HUES48 (cell line): ENCODE results near the gene EDN3.
"Not testable (repeated sequence)": the region's sequence is repeated elsewhere in the genome, so short reads cannot be mapped to it uniquely, and the experiment has no call there.

Experiments
- H3K27ac ChIP-seq: one replicate; pipeline ENCODE4 v1.7.0; 2013; ENCODE audit warnings: low read depth, low read length, inconsistent platforms
- H3K27me3 ChIP-seq: 2 replicates; pipeline ENCODE4 v1.6.1; 2013; ENCODE audit warnings: mild to moderate bottlenecking, low read length; ENCODE audit not compliant: control insufficient read depth, insufficient read depth
- H3K36me3 ChIP-seq: 2 replicates; pipeline ENCODE4 v1.6.1; 2013; ENCODE audit warnings: low read length; ENCODE audit not compliant: control insufficient read depth, insufficient read depth
- H3K4me1 ChIP-seq: 2 replicates; pipeline ENCODE4 v1.6.1; 2013; ENCODE audit warnings: mild to moderate bottlenecking, low read length; ENCODE audit not compliant: control insufficient read depth, insufficient read depth
- H3K4me3 ChIP-seq: 2 replicates; pipeline ENCODE4 v1.5.1; 2013; ENCODE audit warnings: mild to moderate bottlenecking, low read depth, low read length
- H3K9ac ChIP-seq: 2 replicates; pipeline ENCODE4 v1.6.1; 2013; ENCODE audit warnings: mild to moderate bottlenecking, low read depth, low read length, moderate library complexity
- H3K9me3 ChIP-seq: 2 replicates; pipeline ENCODE4 v1.6.1; 2013; ENCODE audit warnings: low read length; ENCODE audit not compliant: control insufficient read depth, insufficient read depth

EDN3 gene

GRCh38 chr20:59338444-59338843 is 38.0 kb downstream of the EDN3 start:
- H3K27me3 ChIP-seq, H3K4me1 ChIP-seq, H3K36me3 ChIP-seq, H3K9me3 ChIP-seq, H3K4me3 ChIP-seq, H3K9ac ChIP-seq, H3K27ac ChIP-seq: not testable (repeated sequence)

GRCh38 chr20:59340201-59340885 is 39.9 kb downstream of the EDN3 start:
- H3K36me3 ChIP-seq: no peaks in the 10 kb centered on the region
- no peaks in the 10 kb centered on the region for H3K9me3 ChIP-seq
- no peak overlapping the region for H3K4me3 ChIP-seq
- no peak overlapping the region for H3K9ac ChIP-seq
- H3K27me3 ChIP-seq: no peaks in the 10 kb centered on the region
- no peak overlapping the region for H3K27ac ChIP-seq
- H3K4me1 ChIP-seq: no peaks in the 10 kb centered on the region

GRCh38 chr20:59341285-59342022 is 41.0 kb downstream of the EDN3 start:
- not testable (repeated sequence) for H3K4me1 ChIP-seq, H3K4me3 ChIP-seq, H3K9me3 ChIP-seq, H3K27ac ChIP-seq, H3K9ac ChIP-seq, H3K27me3 ChIP-seq, H3K36me3 ChIP-seq

DNA sequence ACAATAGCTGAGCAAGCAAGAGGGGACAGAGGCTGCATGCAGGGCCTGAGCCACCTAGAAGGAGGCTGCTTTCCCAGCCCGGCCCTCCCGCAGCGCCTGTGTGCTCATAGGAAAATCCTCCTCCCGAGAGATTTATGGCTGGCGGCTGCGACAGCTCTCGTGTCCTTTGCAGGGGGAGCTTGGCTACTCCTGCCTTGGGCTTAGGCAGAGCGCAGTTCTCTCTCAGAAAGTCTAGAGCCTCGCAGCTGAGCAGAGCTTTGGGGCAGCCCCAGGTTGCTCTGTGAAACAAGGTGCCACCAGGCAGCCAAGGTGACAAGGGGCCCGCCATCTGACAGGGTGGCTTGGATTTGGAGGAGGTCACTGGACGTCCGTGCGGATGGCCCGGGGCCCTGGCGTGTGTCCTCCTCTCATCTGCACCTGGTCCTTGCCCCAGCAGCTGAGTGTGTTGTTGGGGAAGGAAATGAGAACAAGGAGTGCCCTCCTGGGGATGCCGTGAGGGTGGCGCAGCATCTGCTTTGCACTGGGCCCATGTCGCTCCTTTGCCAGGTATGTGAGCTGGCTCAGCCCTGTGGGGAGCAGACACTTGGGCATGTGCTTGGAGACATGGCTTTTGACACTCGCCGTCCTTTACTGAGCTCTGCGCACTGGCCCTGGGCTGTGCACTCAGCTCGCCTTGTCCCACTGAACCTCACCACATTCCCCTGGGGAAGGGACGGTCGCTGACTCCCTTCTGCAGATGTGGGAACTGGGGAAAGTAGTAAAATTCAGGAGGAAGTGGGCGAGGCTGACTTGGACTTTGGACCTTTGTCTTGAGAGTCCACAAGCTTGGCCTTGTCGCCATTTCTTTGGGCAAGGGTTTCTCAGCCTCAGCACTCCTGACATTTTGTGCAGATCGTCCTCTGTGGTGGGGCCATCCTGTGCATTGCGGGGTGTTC is 41.9 kb downstream of the EDN3 start:
- Histone ChIP-seq H3K27me3 (no peaks in the 10 kb centered on the region), H3K9ac (no peak overlapping the region), H3K27ac (no peak overlapping the region), H3K4me3 (no peak overlapping the region), H3K9me3 (no peaks in the 10 kb centered on the region), H3K36me3 (no peaks in the 10 kb centered on the region), H3K4me1 (no peaks in the 10 kb centered on the region)

GRCh38 chr20:59346061-59346460 is 45.6 kb downstream of the EDN3 start:
- H3K27me3 ChIP-seq: no peaks in the 10 kb centered on the region
- H3K4me3 ChIP-seq: no peak overlapping the region
- no peaks in the 10 kb centered on the region for H3K36me3 ChIP-seq
- no peaks in the 10 kb centered on the region for H3K4me1 ChIP-seq
- no peak overlapping the region for H3K9ac ChIP-seq
- H3K27ac ChIP-seq: no peak overlapping the region
- H3K9me3 ChIP-seq: no peaks in the 10 kb centered on the region

- Histone ChIP-seq H3K27ac (no peak overlapping the region), H3K9ac (no peak overlapping the region), H3K36me3 (no peaks in the 10 kb centered on the region), H3K9me3 (no peaks in the 10 kb centered on the region), H3K4me3 (no peak overlapping the region), H3K27me3 (no peaks in the 10 kb centered on the region), H3K4me1 (no peaks in the 10 kb centered on the region)
These were observed 48.9 kb downstream of the EDN3 start for GRCh38 chr20:59349277-59349676.

- no peak overlapping the region for H3K27ac ChIP-seq
- no peak overlapping the region for H3K9ac ChIP-seq
- no peaks in the 10 kb centered on the region for H3K4me1 ChIP-seq
- no peaks in the 10 kb centered on the region for H3K36me3 ChIP-seq
- no peak overlapping the region for H3K4me3 ChIP-seq
- H3K9me3 ChIP-seq: no peaks in the 10 kb centered on the region
- H3K27me3 ChIP-seq: no peaks in the 10 kb centered on the region
These were observed 50.1 kb downstream of the EDN3 start for GRCh38 chr20:59350330-59351156.

DNA sequence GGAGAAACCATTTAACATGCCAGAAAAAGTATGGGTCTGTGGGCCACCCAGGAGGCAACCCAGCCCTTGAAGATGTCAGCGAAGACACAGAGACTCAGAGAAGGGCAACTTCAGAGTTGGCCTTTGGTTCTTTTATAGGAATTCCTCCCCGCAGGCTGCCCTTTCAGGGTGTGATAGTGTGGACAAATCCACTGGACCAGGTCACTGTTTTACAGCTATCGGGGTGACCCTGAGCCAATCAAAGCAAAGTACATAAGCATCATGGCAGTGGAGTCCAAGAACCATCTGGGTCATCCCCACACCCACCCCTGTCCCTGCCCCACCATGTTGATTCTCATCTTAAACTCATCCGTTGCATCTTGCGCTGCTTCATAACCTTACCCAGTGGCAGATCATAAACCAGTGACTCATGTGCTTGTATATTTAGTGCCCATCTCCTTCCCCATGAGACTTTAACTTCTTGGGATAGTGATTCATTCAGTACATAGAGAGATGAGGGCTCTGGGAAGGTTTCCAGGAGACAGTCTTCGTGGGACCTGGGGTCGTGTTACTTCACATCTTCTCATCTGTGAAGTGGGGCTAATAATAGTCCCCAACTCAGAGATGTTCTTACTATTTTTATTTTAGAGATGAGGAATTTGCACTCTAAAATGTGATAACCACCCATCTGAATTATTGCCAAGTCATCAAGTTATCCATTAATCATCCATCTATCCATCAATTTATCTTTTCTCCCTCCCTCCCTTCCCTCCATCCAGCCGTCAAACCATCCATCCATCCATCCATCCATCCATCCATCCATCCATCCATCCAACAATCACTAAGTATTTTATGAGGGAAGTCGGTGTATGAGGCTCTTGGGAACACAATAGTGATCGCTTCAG is 51.0 kb downstream of the EDN3 start:
- H3K27me3 ChIP-seq: no peaks in the 10 kb centered on the region
- H3K27ac ChIP-seq: no peak overlapping the region
- no peaks in the 10 kb centered on the region for H3K9me3 ChIP-seq
- no peak overlapping the region for H3K4me3 ChIP-seq
- no peaks in the 10 kb centered on the region for H3K36me3 ChIP-seq
- H3K4me1 ChIP-seq: no peaks in the 10 kb centered on the region
- H3K9ac ChIP-seq: no peak overlapping the region

DNA sequence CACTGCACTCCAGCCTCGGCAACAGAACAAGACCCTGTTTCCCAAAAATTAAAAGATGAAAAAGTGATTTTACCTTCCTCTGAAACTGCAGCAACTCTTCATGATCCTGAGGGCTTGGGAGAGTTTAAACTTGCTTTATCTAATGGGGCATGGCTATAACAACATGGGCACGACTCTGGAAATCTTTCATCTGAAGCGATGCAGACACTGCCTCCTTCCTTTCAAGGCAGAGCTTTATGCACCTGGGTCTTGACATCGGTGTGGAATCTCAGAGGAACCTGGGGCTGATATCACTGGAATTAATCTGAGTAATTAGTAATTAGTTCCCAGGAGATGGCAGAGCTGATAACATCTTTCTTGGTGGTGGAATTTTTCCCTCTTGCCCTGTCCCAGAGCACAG is 52.1 kb downstream of the EDN3 start:
- Histone ChIP-seq H3K9ac (no peak overlapping the region), H3K36me3 (no peaks in the 10 kb centered on the region), H3K9me3 (no peaks in the 10 kb centered on the region), H3K4me1 (no peaks in the 10 kb centered on the region), H3K27me3 (no peaks in the 10 kb centered on the region), H3K27ac (no peak overlapping the region), H3K4me3 (no peak overlapping the region)

- Histone ChIP-seq H3K36me3 (no peaks in the 10 kb centered on the region), H3K9ac (no peak overlapping the region), H3K4me3 (no peak overlapping the region), H3K27me3 (no peaks in the 10 kb centered on the region), H3K4me1 (no peaks in the 10 kb centered on the region), H3K27ac (no peak overlapping the region), H3K9me3 (no peaks in the 10 kb centered on the region)
These were observed 52.6 kb downstream of the EDN3 start for GRCh38 chr20:59352990-59353389.
